ENCODE results near the gene ITPR1.

DNA sequence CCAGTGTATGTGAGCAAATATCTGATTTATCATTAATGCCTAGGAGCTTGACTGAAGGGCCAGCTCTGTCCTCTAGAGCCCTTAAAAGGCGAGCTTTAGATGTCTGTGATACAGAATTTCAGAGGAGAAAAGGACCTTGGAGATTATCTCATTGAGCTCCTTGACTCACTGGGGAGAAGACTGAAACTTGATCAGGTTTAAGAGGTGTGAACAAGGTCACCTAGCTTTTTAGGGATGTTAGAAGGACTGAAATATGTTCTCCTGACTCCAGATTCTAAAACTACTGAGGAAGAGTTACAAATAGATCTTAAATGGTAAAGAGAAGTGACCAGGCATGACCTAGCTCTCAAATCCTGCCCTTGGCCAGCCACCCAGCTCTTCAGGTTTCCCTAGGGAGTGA is 292.4 kb downstream of the ITPR1 start:
- no peak for TF ChIP-seq EZH2 (IDR thresholded peaks at IDR 0.05; ENCODE audit: low read depth)
- TF ChIP-seq, protein P1, sequence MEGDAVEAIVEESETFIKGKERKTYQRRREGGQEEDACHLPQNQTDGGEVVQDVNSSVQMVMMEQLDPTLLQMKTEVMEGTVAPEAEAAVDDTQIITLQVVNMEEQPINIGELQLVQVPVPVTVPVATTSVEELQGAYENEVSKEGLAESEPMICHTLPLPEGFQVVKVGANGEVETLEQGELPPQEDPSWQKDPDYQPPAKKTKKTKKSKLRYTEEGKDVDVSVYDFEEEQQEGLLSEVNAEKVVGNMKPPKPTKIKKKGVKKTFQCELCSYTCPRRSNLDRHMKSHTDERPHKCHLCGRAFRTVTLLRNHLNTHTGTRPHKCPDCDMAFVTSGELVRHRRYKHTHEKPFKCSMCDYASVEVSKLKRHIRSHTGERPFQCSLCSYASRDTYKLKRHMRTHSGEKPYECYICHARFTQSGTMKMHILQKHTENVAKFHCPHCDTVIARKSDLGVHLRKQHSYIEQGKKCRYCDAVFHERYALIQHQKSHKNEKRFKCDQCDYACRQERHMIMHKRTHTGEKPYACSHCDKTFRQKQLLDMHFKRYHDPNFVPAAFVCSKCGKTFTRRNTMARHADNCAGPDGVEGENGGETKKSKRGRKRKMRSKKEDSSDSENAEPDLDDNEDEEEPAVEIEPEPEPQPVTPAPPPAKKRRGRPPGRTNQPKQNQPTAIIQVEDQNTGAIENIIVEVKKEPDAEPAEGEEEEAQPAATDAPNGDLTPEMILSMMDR (conservative IDR thresholded peaks at IDR 0.05), result no peak

Measured in PC-9 (cell line).